Cerebellar nuclear complex (tissue), 1 donor: Measurements from ENCODE around the gene ILRUN.
"Not testable (repeated sequence)": the region's sequence is repeated elsewhere in the genome, so short reads cannot be mapped to it uniquely, and the experiment has no call there.

Experiments
- DNase-seq, 2 experiments: peaks; one replicate each; lab custom pipeline; 2025; lab: John Stamatoyannopoulos, UW

The ILRUN gene

DNA sequence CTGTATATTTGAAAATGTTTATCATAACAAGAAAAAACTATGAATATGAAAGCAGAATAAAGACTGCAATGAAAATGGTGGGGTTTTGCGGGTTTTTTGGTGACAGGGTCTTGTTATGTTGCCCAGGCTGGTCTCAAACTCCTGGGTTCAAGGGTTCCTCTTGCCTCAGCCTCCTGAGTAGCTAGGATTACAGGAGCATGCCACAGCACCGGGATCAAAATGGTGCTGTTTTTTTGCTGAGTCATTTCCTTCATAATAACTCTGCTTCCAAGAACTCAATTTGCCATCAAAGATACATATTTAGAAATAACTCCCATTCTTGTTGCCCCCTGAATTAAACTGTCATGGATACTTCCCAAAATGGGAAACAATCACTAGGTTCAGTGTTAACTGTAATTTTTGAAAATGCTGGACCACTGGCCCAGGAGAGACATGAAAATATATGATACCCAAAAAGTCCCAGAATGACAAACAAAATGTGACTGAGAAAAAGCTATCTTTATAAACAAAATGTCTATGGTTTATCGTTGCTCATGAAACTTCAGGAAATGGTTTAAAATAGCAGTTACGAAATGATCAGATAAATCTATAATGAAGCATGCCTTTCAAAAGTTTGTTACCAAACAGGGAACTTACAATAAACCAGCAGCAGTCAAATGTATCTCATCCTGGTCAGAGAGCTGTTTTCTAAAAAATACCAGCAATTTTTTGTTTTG is 32.2 kb downstream of the ILRUN start:
- no peak for DNase-seq

DNA sequence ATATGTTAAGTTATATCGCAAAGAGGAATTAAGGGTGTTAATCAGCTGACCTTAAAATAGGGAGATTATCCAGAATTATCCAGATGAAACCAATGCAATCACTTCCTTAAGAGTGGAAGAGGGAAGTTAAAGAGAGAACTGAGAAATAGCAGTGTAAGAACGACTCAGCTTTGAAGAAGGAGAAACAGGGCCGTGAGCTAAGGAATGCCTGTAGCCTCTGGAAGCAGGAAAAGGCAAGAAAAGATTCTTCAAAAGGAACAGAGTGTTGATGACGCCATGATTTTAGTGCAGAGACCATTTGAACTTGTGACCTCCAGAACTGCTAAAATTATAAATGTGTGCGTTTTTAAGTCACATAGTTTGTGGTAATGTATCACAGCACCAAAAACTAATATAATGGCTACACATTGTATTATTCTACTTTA is 32.7 kb downstream of the ILRUN start:
- DNase-seq, result no peak

DNA sequence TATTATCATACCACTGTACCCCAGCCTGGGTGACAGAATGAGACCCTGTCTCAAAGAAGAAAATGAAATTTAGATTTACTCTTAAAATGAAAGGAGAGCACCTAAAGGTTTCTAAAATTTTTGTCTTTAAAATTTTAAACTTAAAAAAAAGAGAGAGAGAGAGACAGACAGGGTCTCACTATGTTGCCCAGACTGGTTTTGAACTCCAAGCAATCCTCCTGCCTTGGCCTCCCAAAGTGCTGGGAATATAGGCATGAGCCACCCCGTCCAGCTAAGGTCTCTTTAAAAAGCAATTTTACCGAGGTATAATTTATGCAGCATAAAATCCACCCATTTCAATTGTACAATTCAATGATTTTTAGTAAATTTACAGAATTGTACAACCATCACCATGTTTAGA is 33.2 kb downstream of the ILRUN start:
- no peak for DNase-seq

DNA sequence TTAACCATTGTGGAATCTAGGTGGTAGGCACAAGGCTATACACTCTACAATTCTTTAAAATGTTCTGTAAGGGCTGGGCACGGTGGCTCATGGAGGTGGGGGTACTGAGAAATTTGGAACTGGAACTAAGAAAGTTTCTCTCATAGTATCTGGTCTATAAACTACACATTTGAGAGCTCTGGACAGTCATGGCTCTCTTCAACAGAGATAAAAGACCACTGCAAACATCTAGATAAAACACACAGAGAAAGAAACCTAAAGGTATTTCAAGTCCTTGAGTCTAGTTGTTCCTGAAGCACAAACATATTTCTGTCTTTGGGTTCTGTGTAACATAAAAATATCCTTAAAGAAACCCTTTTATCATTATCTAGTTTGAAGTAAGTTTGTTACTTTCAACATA is 35.2 kb downstream of the ILRUN start:
- DNase-seq, result no peak

DNA sequence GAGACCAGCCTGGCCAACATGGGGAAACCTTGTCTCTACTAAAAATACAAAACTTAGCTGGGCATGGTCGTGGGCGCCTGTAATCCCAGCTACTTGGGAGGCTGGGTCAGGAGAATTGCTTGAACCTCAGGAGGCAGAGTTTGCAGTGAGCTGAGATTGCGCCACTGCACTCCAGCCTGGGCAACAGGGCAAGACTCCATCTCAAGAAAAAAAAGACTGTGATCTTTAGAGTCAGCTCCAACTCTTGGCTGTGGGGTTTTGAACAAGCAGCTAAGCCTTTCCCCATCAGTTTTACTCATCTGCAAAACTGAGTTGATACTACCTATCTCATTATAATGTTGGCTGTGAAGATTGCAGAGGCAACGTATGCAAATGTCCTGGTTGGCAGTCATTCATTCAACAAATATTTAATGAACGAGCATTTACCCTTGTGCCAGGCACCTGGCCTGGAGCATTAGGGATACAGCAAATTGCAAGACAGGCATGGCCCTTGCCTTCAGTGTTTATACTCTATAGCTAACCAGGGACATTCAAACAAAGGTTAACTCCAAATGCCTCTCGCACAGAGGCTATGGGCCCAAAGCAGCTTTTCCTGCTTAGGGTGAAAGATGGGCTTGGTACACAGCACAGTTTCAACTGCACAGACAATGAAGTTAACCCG is 37.8 kb downstream of the ILRUN start:
- no peak for DNase-seq

DNA sequence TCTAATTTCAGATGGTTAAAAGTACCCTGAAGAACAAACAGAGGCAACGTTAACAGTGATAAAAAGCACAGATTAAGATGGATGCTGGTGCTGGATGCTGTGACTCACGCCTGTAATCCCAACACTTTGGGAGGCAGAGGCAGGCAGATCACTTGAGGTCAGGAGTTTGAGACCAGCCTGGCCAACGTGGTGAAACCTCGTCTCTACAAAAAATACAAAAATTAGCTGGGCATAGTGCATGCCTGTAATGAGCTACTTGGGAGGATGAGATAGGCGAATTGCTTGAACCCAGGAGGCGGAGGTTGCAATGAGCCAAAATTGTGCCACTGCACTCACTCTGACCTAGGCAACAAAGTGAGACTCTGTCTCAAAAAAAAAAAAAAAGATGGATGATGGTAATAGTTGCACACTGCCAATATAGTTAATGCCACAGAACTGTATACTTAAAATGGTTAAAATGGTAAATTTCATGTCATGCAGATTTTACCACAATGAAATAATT is 38.5 kb downstream of the ILRUN start:
- not testable (repeated sequence) for DNase-seq

DNA sequence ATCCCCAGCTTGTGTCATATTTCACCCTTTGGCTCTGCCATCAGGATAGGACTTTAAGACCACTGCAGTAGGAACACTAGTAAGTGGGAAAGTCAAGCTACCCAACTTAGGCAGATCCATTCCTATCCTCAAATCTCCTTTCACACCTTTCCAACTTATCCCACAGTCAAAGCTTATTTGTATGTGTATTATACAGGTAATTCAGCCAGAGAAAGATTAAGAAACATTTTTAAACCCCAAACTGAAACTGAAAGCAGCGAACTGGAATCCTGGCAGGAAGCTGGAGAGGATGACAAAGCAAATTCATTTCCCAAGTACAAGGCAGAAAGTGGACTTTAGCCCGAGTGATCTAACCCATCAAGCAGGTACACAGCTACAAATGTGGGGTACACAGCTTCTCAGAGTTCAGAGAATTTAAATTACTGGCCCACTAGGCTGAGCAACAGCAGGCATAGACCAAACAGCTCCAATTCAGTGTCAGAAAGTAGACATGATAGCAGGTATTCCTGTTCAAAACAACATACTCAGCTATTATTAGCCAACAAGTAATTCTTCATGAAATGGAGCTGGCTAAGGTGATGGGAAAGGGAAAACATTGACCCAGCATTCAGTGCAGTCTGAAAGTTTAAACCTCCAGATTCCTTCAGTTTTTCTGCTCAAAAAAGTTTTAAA is 39.1 kb downstream of the ILRUN start:
- DNase-seq, result peak in 1 of 2 experiments; percentile 42

DNA sequence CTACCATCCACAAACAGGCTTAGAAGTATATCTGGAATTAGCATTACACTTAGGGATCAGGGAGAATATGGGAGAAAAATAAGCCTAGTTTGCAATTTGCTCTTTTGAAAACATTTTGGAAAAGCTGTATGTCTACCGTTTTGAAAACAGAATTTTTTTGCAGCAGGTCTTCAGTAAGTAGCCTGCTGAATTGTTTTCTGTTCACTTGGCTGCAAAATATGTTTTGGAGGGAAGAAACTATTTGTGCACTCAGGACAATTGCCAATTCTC is 39.6 kb downstream of the ILRUN start:
- peak in 1 of 2 experiments; percentile 18 for DNase-seq

DNA sequence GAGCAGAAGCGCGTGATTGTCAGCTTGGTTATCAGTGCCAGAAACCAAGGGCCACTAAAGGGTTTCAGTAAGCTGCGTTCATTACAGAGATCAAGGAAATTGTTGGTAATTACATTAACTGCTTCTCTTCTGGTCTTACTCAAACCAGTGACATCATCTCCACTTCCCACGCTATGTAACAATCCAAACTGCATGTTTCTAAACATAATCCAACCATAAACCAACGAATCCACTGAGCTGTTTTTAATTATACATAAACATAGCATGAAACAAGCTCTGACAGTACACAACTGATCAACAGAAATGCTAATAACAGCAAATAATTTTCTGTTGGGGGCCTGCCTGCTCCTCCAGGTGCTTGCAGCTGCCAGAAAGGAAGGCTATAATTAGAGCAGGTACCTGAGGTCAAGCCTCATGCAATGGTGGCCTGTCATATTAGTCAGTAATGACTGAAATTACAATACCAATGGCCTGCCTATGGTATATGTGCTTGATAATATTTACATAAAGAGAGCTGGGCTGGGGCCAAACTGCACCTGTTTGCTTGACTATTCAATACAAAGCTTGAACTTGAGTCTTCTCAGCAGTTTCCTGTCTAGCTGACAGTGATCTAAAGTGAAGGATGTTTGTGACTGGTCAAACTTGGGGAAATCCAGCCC is 40.1 kb downstream of the ILRUN start:
- no peak for DNase-seq

DNA sequence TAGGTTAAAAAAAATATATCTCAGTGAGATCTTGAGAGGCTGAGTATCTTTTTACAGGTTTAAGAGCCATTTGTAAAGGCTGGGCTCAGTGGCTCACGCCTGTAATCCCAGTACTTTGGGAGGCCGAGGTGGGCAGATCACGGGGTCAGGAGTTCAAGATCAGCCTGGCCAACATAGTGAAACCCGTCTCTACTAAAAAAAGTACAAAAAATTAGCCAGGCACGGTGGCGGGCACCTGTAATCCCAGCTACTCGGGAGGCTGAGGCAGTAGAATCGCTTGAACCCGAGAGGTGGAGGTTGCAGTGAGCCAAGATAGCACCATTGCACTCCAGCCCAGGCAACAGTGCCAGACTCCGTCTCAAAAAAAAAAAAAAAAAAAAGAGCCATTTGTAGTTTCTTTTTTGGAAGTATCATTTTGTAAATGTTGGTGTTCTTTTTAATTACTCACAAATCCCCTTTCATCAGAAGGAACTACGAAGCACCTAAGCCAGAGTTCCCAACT is 40.6 kb downstream of the ILRUN start:
- not testable (repeated sequence) for DNase-seq

DNA sequence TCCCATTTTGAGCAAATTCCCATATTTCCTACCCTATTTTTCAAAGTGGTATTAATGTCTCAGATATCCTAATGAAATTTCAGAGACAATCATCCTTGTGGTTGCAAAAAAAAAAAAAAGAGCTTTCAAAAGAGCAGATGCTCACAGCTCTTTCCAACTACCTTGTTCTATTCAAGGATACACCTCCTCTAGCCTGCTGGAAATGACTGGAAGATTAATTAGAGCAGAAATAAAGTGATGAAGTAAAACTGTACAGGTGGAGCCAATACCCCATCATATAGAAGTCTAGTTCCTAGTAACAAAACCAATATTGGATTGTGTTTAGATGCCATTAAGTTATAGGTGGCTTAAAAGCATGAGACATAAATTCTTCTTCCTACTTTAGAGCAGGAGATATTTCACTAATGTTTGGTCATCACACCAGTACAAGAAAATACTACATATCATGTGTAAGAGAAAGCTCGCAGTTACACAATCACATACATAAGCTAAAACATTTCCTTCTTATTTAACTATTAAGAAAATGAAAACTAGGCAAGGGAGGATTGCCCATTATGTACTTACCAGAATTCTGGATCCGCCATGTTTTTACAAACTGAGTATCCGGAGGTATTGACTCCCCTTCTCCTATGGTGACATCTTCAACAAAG is 42.4 kb downstream of the ILRUN start:
- peak; percentile 75 to 97 for DNase-seq

DNA sequence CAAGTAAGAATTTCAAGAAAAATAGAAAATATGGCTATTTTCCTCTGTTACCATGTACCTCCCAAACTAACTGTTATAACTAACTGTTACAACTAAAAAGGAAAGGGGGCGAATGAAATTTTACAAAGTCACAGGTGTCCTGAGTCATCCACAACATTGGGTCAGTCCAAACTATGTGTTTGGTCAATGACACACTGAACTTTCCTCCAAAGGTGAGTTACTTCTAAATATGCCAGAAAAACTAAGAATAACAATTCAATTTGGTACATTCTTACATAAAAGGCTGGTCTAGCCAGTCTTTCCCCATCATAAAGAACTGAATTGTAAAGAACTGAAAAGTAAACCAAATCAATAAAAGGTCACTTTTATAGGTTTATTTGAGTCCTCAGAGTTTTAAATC is 44.3 kb downstream of the ILRUN start:
- no peak for DNase-seq

DNA sequence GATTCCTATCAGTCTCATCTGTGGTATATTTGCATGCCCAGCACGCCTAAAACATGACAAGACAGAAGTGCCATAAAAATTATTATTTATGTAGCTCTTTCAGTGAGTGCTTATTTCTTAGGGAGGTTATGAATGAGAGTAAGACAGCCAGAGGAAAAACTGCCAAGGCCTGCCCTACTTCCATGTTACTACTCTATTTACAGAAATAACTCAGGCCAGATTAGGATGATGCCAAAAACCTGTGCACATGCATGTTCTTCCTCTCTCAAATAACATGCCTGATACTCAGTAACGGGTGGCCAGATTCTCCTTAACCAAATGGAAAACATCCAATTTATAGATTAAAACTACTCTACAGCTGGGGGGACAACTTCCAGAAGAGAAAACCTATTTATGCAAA is 45.7 kb downstream of the ILRUN start:
- DNase-seq, result peak in 1 of 2 experiments; percentile 72

DNA sequence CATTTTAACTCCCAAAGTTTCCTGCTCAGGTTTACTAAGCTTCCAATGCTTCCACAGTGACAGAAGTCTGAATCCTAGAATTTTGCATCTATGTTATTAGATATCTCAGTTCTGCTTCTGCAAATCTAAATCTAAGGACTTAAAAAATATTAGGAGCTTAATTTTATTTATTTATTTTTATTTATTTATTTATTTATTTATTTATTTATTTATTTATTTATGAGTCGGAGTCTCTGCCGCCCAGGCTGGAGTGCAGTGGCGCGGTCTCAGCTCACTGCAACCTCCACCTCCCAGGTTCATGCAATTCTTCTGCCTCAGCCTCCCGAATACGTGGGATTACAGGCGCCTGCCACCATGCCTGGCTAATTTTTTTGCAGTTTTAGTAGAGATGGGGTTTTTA is 46.3 kb downstream of the ILRUN start:
- DNase-seq, result not testable (repeated sequence)

DNA sequence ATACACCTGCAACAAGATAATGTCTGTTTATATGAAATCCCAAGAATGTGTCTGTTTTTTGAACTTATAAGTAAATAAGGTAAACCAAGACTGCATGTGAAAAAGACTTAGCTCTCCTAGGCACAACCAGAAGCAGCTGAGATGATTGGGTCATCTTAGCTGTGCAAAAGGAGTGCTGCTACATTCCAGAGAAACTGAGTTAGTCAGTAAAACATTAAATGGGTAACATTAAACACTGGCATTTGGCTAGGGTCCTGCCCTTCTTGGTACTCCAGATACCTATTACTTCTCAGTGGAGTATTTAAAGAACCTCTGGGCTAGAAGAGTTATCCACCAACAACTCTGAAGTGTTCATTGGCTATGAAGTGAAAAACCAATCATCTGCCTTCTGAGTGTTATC is 47.8 kb downstream of the ILRUN start:
- no peak for DNase-seq
